GM10248 (cell line): ENCODE results near the gene MVP.
A peak's percentile ranks its signal among the peaks of the same experiment; 100 is the strongest.

Source experiments
- CTCF ChIA-PET: fragments of 300-600 bp; sonication (Branson Sonifier 250); formaldehyde crosslinking; extraction: SDS; loops from one replicate; lab custom pipeline; 2021; ENCODE audit warnings: antibody characterized with exemption; lab: Yijun Ruan, JAX
- POLR2A ChIA-PET: fragments of 350-650 bp; sonication (Branson Sonifier 250); formaldehyde crosslinking; extraction: SDS; loops from one replicate; lab custom pipeline; 2020; ENCODE audit warnings: antibody characterized with exemption; lab: Yijun Ruan, JAX
- DNase-seq: peaks from one replicate; pipeline ENCODE4 v3.0.0; 2012; ENCODE audit errors: extremely low spot score
- TF ChIP-seq, protein P1 (sequence below): IDR thresholded peaks from 2 replicates; pipeline ENCODE4 v1.5.1; 2012; ENCODE audit warnings: mild to moderate bottlenecking, low read depth; ENCODE audit errors: extremely low read depth, missing control alignments, control extremely low read depth

Gene MVP

DNA sequence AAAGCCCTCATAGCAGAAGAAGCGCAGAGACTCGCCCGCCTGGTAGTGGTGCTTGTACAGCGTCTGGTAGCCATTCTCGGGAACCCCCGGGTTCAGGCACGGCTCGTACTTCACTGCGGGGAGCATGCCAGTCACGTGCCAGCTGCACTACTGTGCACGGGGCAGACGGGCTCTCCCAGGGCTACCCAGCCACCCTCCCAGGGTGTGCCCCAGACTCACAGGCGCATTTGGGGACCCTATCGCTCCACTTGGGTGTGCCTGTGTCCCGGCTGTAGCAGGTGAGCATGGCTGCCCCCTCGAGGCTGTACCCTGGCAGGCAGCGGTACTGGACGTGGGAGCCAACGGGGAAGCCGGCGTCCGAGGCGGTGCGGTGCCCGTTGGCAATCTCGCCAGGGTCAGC lies 53.1 kb downstream of the MVP start:
- DNase-seq = no peak
- ChIA-PET CTCF (interaction anchor here (1.2 kb wide), 1 partner anchor 12 kb away, joined by 4 read pairs; no protein-coding TSS in a partner anchor), POLR2A (interaction anchor here (1.1 kb wide), 1 partner anchor 15 kb away, joined by 3 read pairs; no protein-coding TSS in a partner anchor)
- TF ChIP-seq, protein P1, sequence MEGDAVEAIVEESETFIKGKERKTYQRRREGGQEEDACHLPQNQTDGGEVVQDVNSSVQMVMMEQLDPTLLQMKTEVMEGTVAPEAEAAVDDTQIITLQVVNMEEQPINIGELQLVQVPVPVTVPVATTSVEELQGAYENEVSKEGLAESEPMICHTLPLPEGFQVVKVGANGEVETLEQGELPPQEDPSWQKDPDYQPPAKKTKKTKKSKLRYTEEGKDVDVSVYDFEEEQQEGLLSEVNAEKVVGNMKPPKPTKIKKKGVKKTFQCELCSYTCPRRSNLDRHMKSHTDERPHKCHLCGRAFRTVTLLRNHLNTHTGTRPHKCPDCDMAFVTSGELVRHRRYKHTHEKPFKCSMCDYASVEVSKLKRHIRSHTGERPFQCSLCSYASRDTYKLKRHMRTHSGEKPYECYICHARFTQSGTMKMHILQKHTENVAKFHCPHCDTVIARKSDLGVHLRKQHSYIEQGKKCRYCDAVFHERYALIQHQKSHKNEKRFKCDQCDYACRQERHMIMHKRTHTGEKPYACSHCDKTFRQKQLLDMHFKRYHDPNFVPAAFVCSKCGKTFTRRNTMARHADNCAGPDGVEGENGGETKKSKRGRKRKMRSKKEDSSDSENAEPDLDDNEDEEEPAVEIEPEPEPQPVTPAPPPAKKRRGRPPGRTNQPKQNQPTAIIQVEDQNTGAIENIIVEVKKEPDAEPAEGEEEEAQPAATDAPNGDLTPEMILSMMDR = no peak

DNA sequence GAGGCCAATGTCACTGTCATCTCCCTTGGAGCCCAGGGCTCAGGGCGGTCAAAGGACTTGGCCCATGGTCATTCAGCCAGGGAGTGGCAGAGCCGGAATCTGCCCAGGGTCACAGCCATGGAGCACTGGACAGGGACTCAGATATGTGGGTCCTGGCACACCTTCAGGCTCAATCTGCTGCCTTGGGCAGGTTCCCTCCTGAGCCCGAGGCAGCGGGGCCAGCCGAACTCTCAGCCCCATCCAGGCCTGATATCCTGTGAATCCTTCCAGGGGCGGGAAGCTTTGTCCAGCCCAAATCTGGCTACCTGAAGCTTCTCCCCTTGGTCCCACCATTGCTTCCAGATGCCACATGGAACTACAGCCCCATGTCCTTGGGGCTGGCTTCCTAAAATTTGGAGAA lies 54.9 kb downstream of the MVP start:
- DNase-seq = no peak
- ChIA-PET CTCF (no interaction called here), POLR2A (no interaction called here)
- TF ChIP-seq, protein P1 = no peak

DNA sequence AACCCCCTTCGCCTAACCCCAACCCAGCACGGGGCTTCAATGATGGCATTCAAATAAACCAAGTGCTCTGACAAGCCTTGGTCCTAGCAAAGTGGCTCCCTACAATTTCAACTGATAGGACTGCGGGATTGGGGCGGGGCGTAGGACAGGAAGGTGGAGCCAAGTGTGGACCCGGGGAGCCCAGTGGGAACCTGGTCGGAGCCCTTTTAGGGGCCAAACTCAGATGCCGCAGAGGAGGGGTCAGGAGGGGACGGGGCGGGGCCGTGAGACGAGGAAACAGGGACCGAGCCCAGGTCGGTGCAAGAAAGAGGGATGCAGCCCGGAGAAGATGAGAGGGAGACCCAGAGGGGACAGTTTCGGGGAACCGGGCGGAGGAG lies 55.9 kb downstream of the MVP start:
- TF ChIP-seq, protein P1 = no peak
- ChIA-PET POLR2A (no interaction called here), CTCF (interaction anchor here (1.2 to 1.7 kb wide), 2 partner anchors 28 to 156 kb away, joined by 4 read pairs; no protein-coding TSS in a partner anchor)
- DNase-seq = no peak

DNA sequence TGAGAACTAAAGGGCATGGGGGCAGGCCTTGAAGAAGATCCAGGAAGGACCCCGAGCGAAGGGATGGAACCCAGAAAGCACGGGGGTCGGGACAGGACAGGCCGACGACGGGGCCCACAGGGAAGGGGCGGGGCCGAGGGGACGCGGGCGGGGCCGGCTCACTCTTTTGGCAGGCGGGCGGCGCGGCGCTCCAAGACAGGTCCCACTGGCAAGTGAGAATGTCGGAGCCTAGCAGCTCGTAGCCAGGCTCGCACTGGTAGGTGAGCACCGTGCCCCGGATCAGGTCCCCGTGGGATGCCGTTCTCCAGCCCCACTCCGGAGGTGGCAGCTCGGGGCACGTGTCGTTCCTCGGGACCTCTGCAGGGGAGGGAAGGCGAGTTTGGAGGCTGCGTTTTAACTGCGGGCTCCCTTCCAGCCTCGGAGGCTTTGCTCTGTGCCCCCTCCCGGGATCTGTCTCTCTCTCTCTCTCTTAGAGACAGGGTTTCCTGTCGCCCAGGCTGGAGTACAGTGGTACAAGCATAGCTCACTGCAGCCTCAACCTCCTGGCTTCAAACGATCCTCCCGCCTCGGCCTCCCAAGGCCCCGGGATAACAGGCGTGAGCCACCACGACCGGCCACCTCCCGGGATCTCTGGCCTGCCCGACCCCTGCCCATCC lies 56.5 kb downstream of the MVP start:
- peak; percentile 34 for DNase-seq
- TF ChIP-seq, protein P1 = no peak
- CTCF ChIA-PET = interaction anchor here (1.2 to 1.7 kb wide), 3 partner anchors 13 to 156 kb away, joined by 4 to 8 read pairs (median 4); partner anchors contain the start of gene CDIPT
- POLR2A ChIA-PET = no interaction called here

DNA sequence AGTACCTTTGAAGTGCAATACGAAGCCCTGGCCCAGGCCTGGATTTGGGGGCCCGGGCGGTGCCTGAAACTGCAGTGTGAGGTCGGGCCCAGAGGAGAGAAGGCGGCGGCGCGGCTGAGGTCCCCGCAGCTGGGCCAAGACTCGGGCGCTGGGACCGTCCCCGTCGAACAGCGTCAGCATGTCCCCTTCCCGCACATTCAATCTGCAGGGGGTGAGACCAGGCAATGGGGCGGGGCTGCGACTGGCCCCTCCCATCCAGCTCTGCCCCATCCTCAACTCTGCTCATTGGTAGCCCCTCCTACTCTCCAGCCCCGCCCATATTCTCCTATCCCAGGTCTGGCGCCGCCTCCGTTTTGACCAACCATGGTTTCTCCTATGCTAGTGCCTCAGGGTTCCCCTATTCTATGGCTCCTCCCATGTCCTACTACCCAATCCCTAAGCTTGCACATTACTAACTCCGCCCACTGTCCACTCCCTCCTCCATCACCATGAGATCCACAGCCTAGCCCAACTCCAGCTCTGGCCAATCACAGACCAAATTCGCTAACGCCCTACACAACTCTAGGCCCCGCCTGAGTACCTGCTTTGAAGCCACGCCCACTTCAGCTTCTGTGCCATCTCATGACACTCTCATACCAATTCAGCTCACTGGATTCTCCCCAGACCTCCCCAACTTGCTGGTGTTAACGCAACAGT lies 57.2 kb downstream of the MVP start:
- TF ChIP-seq, protein P1 = no peak
- POLR2A ChIA-PET = no interaction called here
- peak; percentile 73 for DNase-seq
- CTCF ChIA-PET = interaction anchor here (1.2 to 1.7 kb wide), 3 partner anchors 13 to 155 kb away, joined by 4 to 8 read pairs (median 6); partner anchors contain the start of gene CDIPT

DNA sequence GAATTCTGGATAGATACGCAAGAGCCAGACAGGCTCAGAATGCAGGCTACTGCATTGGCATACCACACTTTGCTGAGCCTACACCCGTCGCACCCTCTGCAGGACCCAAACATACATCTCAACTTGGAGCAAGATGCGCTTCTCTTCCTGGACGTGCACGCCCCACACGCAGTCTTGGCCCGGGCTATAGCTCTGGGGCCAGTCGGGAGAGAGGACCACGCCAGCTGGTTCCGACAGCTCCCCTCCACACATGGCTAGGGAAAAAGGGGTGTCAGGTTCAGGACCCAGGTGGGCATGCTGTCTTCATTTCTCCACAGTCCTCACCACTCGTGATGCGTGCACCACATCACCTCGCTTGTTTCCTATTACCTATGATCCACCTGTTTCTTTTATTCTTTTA lies 57.9 kb downstream of the MVP start:
- TF ChIP-seq, protein P1 = no peak
- ChIA-PET POLR2A (no interaction called here), CTCF (interaction anchor here (1.2 to 1.5 kb wide), 2 partner anchors 14 to 30 kb away, joined by 6 to 8 read pairs; partner anchors contain the start of gene CDIPT)

More for the DNA sequence above, 57.9 kb downstream of the MVP start:
- DNase-seq = no peak
